Measurements from ENCODE around the gene VWA5A. TPM values are rescaled to one million over a fixed set of nuclear protein-coding genes. Genes with fewer than 3 reads are reported as not detected.
A peak's percentile ranks its signal among the peaks of the same experiment; 100 is the strongest.

The VWA5A gene
- total and polyA plus RNA-seq, 2 donors (not counting 1 experiment from before 2014, with no cell fraction given) = 11.9 to 22.3 TPM

DNA sequence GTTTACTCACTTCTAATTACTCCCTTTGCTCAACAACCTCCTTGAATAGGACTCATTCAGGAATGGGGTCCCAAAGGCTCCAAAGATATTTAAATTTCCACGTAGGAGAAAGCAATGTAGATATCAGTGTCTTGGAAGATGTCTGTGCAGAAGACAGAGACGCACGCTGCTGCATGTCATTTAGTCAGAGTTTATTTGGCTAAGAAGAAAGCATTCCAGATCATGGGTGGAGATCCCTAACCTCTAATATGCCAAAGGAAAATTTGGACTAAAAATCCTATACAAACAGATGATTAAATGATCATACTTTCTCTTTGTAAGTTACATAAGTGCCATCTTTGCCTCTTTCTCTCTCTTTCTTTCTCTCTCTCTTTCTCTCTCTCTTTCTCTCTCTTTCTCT, 67.8 kb downstream of the VWA5A start, which contains the start of gene OR10D3:
Gene OR10D3 (plus strand): TSS at position 278 of the 400 bp plus-strand sequence. CDS start 1,925 bp downstream, outside the sequence.
- Histone ChIP-seq H3K27me3 (ENCODE audit: control insufficient read depth, insufficient read depth, low read length) (peaks cover 2% of the 10 kb centered on the region), H3K79me2 (ENCODE audit: control insufficient read depth, insufficient read depth, low read length) (no peaks in the 10 kb centered on the region), H3K36me3 (ENCODE audit: control insufficient read depth, insufficient read depth, low read length) (no peaks in the 10 kb centered on the region), H3K4me2 (ENCODE audit: extremely low read depth, insufficient read depth, low read length) (no peak within 1 kb of the TSS), H3K9ac (ENCODE audit: insufficient read depth, low read length) (no peak within 1 kb of the TSS), H3K9me3 (ENCODE audit: control insufficient read depth, insufficient read depth, low read depth, low read length) (no peaks in the 10 kb centered on the region), H4K20me1 (ENCODE audit: control insufficient read depth, extremely low read depth, insufficient read depth, low read length) (no peaks in the 10 kb centered on the region), H3K4me3 (replicated peaks in 1 of 4; ENCODE audit: control extremely low read depth in 1 of 4, insufficient read depth in 1 of 4, low read depth in 3 of 4, low read length in 4 of 4) (no peak within 1 kb of the TSS), H2AFZ (ENCODE audit: low read length) (no peak within 1 kb of the TSS), H3K27ac (ENCODE audit: insufficient read depth, low read length) (no peak within 1 kb of the TSS), H3K4me1 (ENCODE audit: control insufficient read depth, extremely low read depth, insufficient read depth, low read length) (no peaks in the 10 kb centered on the region)
- no peak for TF ChIP-seq EZH2 (IDR thresholded peaks at IDR 0.05; ENCODE audit: low read length, missing control alignments)
- TF ChIP-seq, protein P1, sequence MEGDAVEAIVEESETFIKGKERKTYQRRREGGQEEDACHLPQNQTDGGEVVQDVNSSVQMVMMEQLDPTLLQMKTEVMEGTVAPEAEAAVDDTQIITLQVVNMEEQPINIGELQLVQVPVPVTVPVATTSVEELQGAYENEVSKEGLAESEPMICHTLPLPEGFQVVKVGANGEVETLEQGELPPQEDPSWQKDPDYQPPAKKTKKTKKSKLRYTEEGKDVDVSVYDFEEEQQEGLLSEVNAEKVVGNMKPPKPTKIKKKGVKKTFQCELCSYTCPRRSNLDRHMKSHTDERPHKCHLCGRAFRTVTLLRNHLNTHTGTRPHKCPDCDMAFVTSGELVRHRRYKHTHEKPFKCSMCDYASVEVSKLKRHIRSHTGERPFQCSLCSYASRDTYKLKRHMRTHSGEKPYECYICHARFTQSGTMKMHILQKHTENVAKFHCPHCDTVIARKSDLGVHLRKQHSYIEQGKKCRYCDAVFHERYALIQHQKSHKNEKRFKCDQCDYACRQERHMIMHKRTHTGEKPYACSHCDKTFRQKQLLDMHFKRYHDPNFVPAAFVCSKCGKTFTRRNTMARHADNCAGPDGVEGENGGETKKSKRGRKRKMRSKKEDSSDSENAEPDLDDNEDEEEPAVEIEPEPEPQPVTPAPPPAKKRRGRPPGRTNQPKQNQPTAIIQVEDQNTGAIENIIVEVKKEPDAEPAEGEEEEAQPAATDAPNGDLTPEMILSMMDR (conservative IDR thresholded peaks at IDR 0.05 in 1 of 2, IDR thresholded peaks at IDR 0.05 in 1 of 2; ENCODE audit: low read depth in 1 of 2, low read length in 2 of 2) = no peak
- DNase-seq (ENCODE audit: low read depth in 2 of 2) = no peak

DNA sequence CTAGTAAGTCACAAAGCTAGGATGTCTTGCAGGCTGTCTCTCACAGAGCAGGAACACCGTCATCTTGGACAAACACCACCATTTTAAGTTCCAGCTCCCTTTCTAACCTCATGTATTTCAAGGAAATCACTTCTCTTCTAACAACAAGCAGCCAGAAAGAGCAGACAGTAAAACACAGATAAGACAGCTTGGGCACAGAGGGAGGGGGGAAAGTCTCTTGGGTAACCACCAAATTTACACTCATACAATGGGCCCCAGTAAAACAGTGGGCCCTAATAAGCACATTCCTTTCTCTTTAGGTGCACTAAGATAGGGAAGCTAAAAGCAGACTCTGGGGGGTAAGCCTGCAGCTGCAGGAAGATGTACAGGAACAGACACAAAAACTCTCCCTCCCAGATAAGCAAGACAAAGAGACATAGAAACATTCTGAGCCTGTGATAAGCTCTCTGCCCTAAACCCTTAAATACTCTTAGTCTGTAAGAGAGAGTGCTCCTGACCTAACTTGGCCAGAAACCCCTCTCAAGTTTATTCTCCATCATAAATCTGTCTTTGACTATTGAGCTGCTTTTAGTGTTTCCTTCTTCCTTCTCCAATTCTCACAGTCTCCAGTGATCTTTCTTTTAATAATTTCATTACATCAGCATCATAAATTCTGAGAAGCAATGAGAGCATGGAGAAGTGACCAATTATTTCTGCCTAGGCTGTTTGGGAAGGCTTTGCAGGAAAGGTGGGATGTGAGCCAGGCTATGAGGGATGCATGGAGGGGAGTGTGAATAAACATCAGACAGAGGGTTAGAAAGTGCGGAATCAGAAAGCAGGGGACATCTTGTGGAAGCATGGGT, 75.3 kb downstream of the VWA5A start:
- H4K20me1 ChIP-seq (ENCODE audit: control insufficient read depth, extremely low read depth, insufficient read depth, low read length) = no peaks in the 10 kb centered on the region
- no peak for DNase-seq (ENCODE audit: low read depth in 2 of 2)
- H3K4me1 ChIP-seq (ENCODE audit: control insufficient read depth, extremely low read depth, insufficient read depth, low read length) = no peaks in the 10 kb centered on the region
- no peak overlapping the region for H3K9ac ChIP-seq (ENCODE audit: insufficient read depth, low read length)
- no peak overlapping the region for H3K4me3 ChIP-seq (replicated peaks in 1 of 4; ENCODE audit: control extremely low read depth in 1 of 4, insufficient read depth in 1 of 4, low read depth in 3 of 4, low read length in 4 of 4)
- H3K9me3 ChIP-seq (ENCODE audit: control insufficient read depth, insufficient read depth, low read depth, low read length) = no peaks in the 10 kb centered on the region
- H3K36me3 ChIP-seq (ENCODE audit: control insufficient read depth, insufficient read depth, low read length) = no peaks in the 10 kb centered on the region
- no peaks in the 10 kb centered on the region for H3K79me2 ChIP-seq (ENCODE audit: control insufficient read depth, insufficient read depth, low read length)
- no peak overlapping the region for H2AFZ ChIP-seq (ENCODE audit: low read length)
- no peak overlapping the region for H3K4me2 ChIP-seq (ENCODE audit: extremely low read depth, insufficient read depth, low read length)
- no peak overlapping the region for H3K27ac ChIP-seq (ENCODE audit: insufficient read depth, low read length)
- no peak for TF ChIP-seq EZH2 (IDR thresholded peaks at IDR 0.05; ENCODE audit: low read length, missing control alignments)
- TF ChIP-seq, protein P1 (conservative IDR thresholded peaks at IDR 0.05 in 1 of 2, IDR thresholded peaks at IDR 0.05 in 1 of 2; ENCODE audit: low read depth in 1 of 2, low read length in 2 of 2) = no peak
- peaks cover 10% of the 10 kb centered on the region for H3K27me3 ChIP-seq (ENCODE audit: control insufficient read depth, insufficient read depth, low read length)

DNA sequence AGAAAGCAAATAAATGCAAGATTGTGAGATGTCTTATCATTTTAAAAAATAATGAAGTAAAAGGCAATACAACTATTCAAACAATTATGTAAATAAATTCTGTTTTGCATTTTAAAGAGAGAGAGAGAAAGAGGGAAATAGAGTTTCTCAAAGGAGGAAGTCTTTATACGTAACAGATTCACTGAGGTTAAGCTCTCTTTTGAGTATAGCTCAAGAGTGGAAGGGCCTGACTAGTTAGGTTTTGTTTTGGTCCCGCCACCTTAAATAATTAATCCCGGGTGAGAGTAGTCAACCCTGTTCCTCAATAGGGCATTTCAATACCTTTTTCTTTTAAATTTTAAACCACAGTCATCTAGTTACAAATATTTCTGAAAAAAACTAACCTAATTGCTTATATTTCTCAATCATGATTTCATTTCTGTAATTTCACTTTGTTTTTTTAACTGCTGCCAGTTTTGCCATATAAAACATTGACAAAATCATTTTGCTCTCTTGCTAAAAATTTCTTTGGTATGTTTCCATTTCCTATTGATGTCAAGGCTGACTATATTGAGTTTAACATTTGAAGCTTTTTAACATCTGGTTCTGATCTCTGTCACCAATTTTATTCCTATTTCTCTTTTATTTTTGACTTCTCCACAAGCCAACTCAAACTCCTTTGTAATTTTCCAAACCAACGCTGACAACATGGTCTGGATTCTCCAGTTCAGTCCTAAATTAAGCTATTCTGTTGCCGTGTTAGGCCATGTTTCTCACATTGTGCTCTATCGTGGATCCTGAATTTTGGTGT, 78.2 kb downstream of the VWA5A start:
- Histone ChIP-seq H3K4me1 (ENCODE audit: control insufficient read depth, extremely low read depth, insufficient read depth, low read length) (no peaks in the 10 kb centered on the region), H3K4me2 (ENCODE audit: extremely low read depth, insufficient read depth, low read length) (no peak overlapping the region), H3K9me3 (ENCODE audit: control insufficient read depth, insufficient read depth, low read depth, low read length) (no peaks in the 10 kb centered on the region), H3K27ac (ENCODE audit: insufficient read depth, low read length) (no peak overlapping the region), H2AFZ (ENCODE audit: low read length) (no peak overlapping the region), H3K9ac (ENCODE audit: insufficient read depth, low read length) (no peak overlapping the region), H3K79me2 (ENCODE audit: control insufficient read depth, insufficient read depth, low read length) (no peaks in the 10 kb centered on the region), H3K36me3 (ENCODE audit: control insufficient read depth, insufficient read depth, low read length) (no peaks in the 10 kb centered on the region), H3K4me3 (replicated peaks in 1 of 4; ENCODE audit: control extremely low read depth in 1 of 4, insufficient read depth in 1 of 4, low read depth in 3 of 4, low read length in 4 of 4) (no peak overlapping the region), H4K20me1 (ENCODE audit: control insufficient read depth, extremely low read depth, insufficient read depth, low read length) (no peaks in the 10 kb centered on the region), H3K27me3 (ENCODE audit: control insufficient read depth, insufficient read depth, low read length) (peaks cover 7% of the 10 kb centered on the region)
- DNase-seq (ENCODE audit: low read depth in 2 of 2) = peak in 1 of 2 donors; percentile 54
- TF ChIP-seq EZH2 (IDR thresholded peaks at IDR 0.05; ENCODE audit: low read length, missing control alignments) = no peak
- TF ChIP-seq, protein P1 (conservative IDR thresholded peaks at IDR 0.05 in 1 of 2, IDR thresholded peaks at IDR 0.05 in 1 of 2; ENCODE audit: low read depth in 1 of 2, low read length in 2 of 2) = no peak

All from fibroblast of lung (primary cell).